ENCODE measurements around the gene PTPRJ.

GRCh38 chr11:48040830-48041444, 60.6 kb downstream of the PTPRJ start:
- no peak for TF ChIP-seq EZH2phosphoT487 (IDR thresholded peaks at IDR 0.05; ENCODE audit: low read depth, severe bottlenecking, unreplicated experiment)
- TF ChIP-seq CTCF (IDR thresholded peaks at IDR 0.05; ENCODE audit: poor library complexity) = no peak
- no peak for TF ChIP-seq EZH2 (IDR thresholded peaks at IDR 0.05; ENCODE audit: borderline replicate concordance)

All from hepatocyte (in vitro differentiated cells).